GM10248 (cell line): Measurements from ENCODE around the gene ADGRD1.

Experiments
- CTCF ChIA-PET: fragments of 300-600 bp; sonication (Branson Sonifier 250); formaldehyde crosslinking; extraction: SDS; loops from one replicate; lab custom pipeline; 2021; ENCODE audit warnings: antibody characterized with exemption; lab: Yijun Ruan, JAX
- POLR2A ChIA-PET: fragments of 350-650 bp; sonication (Branson Sonifier 250); formaldehyde crosslinking; extraction: SDS; loops from one replicate; lab custom pipeline; 2020; ENCODE audit warnings: antibody characterized with exemption; lab: Yijun Ruan, JAX
- DNase-seq: peaks from one replicate; pipeline ENCODE4 v3.0.0; 2012; ENCODE audit errors: extremely low spot score
- CTCF ChIP-seq: IDR thresholded peaks from 2 replicates; pipeline ENCODE4 v1.5.1; 2012; ENCODE audit warnings: mild to moderate bottlenecking, low read depth; ENCODE audit errors: extremely low read depth, missing control alignments, control extremely low read depth

Gene ADGRD1

GRCh38 chr12:131025939-131026702 lies 72.4 kb downstream of the ADGRD1 start:
- TF ChIP-seq CTCF: no peak
- POLR2A ChIA-PET: no interaction called here
- no peak for DNase-seq
- CTCF ChIA-PET: interaction anchor here (1.6 kb wide), 1 partner anchor 34 kb away, joined by 3 read pairs; no protein-coding TSS in a partner anchor

GRCh38 chr12:131026754-131027153 lies 73.0 kb downstream of the ADGRD1 start:
- ChIA-PET CTCF (interaction anchor here (0.5 to 1.6 kb wide), 3 partner anchors 12 to 33 kb away, joined by 3 read pairs; no protein-coding TSS in a partner anchor), POLR2A (no interaction called here)
- no peak for TF ChIP-seq CTCF
- no peak for DNase-seq

- DNase-seq: no peak
- ChIA-PET POLR2A (no interaction called here), CTCF (interaction anchor here (0.5 to 1.6 kb wide), 3 partner anchors 12 to 33 kb away, joined by 3 read pairs; no protein-coding TSS in a partner anchor)
- TF ChIP-seq CTCF: no peak
Measured at GRCh38 chr12:131027264-131027663, 73.6 kb downstream of the ADGRD1 start.

- no peak for DNase-seq
- TF ChIP-seq CTCF: no peak
- CTCF ChIA-PET: interaction anchor here (1.3 to 1.6 kb wide), 2 partner anchors 21 to 32 kb away, joined by 3 read pairs; no protein-coding TSS in a partner anchor
- POLR2A ChIA-PET: no interaction called here
Measured at GRCh38 chr12:131027876-131028586, 74.3 kb downstream of the ADGRD1 start.

GRCh38 chr12:131028587-131029338 lies 75.1 kb downstream of the ADGRD1 start:
- no peak for TF ChIP-seq CTCF
- POLR2A ChIA-PET: no interaction called here
- no peak for DNase-seq
- CTCF ChIA-PET: no interaction called here

- no peak for TF ChIP-seq CTCF
- CTCF ChIA-PET: interaction anchor here (1.0 kb wide), 1 partner anchor 11 kb away, joined by 5 read pairs; no protein-coding TSS in a partner anchor
- POLR2A ChIA-PET: no interaction called here
- no peak for DNase-seq
Measured at GRCh38 chr12:131030472-131031328, 77.0 kb downstream of the ADGRD1 start.
